Posterior vena cava (tissue), 2 donors: Measurements from ENCODE around the gene SLC25A22. TPM values are rescaled to one million over a fixed set of nuclear protein-coding genes. Genes with fewer than 3 reads are reported as not detected.

Source experiments
- DNase-seq: peaks from one replicate; pipeline ENCODE4 v3.0.0-alpha.2; 2020; ENCODE audit warnings: low spot score
- intact Hi-C, 2 donors: fragments of 100-400 bp; cut with DNase I; formaldehyde crosslinking; loops; one replicate each; pipeline versions ENCODE4 v1.14.1 to v1.14.2; 2022 to 2023
- total RNA-seq, 2 donors: library from RNA; stranded (reverse); fragmentation: NEBNext Ultra II Directional; extraction: Animal tissue kit (Norgen Biotek cat#: 25700); gene quantifications; one replicate each; pipeline ENCODE4 v1.2.1, GENCODE V29; 2021
- donor health status: DM: yes; HTN: yes; CAD: no.
- donor health status: DM: yes; HTN: yes; CAD: no.

Gene SLC25A22
- total RNA-seq, 2 donors from 2014 or later = 10.6 to 11.2 TPM

DNA sequence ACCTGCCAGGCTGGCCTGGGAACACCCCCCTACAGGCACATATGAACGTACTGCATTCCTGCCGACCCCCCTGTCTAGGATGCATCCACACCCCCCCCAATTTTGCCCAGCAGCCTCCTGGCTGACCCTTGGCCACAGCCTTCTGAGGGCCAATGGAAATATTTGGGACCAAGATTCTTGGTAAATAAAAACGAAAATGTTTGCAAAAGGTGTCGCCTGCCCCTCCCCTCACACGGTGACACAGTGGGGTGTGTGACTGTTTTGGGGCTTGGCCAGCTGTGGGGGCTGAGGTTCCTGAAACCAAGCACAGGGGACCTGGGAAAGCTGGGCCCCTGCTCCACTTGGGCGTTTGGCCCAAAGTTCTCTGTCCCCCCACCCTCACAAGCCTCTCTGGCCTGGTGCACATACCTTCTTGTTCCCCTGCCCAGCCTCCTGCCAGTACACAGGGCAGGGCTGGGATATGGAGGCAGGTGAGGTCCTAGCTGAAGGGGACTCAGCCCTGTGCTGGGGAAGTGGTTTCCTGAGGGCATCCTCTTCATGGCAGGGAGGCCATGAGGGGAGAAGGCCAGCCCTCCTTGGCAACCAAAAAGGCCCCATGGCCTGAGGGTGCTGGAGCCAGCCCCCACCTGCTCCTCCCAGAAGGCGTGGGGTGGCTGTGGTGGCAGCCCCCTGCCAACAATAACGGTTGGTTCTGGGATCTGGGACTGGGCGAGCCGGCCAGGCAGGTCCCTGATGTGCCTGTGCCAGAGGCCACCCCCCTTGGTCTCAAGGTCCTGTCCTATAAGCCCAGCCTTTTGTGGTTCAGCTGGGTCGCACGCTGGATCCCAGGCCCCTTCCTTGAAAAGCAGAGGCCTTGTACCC is 27.5 kb upstream of the SLC25A22 start:
- intact Hi-C loops = no loop called here
- DNase-seq = peak; percentile 78

DNA sequence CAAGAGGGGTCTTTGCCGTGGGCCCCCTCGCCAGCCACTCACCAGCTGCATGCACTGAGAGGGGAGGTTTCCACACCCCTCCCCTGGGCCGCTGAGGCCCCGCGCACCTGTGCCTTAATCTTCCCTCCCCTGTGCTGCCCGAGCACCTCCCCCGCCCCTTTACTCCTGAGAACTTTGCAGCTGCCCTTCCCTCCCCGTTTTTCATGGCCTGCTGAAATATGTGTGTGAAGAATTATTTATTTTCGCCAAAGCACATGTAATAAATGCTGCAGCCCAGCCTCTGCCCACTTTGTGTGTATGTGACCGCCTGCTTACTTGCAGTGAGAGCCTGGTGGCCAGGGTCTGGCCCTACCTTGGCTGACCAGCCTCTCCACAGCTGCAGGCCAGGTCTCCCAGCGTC is 26.9 kb upstream of the SLC25A22 start:
- intact Hi-C loops = no loop called here
- DNase-seq = no peak

DNA sequence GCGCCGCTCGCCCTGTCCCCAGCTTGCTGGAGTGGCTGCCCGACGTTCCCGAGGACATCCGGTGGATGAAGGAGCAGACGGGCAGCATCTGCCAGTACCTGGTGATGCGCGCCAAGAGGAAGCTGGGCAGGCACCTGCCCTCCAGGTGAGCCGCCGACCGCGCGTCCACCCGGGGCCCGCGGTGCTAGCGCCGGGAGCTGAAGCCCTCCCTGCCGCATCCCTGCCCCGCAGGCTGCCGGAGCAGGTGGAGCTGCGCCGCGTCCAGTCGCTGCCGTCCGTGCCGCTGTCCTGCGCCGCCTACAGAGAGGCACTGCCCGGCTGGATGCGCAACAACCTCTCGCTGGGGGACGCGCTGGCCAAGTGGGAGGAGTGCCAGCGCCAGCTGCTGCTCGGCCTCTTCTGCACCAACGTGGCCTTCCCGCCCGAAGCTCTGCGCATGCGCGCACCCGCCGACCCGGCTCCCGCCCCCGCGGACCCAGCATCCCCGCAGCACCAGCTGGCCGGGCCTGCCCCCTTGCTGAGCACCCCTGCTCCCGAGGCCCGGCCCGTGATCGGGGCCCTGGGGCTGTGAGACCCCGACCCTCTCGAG is 26.3 kb upstream of the SLC25A22 start:
- DNase-seq = no peak
- intact Hi-C loops = no loop called here

DNA sequence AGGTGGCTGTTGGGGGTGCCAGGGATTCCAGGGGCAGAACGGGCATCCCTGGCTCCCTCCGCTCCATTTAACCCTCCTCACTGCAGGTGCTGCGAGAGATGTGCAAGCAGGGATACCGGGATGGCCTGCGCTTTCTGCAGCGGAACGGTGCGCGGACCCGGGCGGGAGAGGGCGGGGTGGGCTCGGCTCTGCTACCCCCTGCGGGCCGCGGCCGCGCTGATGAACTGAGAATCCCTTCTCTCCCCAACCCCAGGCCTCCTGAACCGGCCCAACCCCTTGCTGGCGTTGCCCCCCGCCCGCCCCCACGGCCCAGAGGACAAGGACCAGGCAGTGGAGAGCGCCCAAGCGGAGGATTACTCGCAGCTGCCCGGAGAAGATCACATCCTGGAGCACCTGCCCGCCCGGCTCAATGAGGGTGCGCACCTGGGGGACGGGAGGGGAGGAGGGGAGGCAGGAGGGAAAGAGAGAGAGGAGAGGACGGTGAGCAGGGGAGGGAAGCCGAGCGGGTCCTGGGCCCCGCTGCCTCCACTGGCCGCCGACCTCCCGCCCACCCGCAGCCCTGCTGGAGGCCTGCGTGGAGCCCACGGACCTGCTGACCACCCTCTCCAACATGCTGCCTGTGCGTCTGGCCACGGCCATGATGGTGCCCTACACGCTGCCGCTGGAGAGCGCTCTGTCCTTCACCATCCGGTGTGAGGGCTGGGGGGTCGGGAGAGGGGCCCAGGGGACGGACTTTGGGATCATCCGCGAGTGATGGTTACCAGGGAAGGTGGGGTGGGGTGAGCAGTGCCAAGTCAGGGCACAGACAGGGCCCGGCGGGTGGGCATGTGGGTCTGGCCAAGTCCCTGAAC is 25.6 kb upstream of the SLC25A22 start:
- intact Hi-C loops = no loop called here
- no peak for DNase-seq

DNA sequence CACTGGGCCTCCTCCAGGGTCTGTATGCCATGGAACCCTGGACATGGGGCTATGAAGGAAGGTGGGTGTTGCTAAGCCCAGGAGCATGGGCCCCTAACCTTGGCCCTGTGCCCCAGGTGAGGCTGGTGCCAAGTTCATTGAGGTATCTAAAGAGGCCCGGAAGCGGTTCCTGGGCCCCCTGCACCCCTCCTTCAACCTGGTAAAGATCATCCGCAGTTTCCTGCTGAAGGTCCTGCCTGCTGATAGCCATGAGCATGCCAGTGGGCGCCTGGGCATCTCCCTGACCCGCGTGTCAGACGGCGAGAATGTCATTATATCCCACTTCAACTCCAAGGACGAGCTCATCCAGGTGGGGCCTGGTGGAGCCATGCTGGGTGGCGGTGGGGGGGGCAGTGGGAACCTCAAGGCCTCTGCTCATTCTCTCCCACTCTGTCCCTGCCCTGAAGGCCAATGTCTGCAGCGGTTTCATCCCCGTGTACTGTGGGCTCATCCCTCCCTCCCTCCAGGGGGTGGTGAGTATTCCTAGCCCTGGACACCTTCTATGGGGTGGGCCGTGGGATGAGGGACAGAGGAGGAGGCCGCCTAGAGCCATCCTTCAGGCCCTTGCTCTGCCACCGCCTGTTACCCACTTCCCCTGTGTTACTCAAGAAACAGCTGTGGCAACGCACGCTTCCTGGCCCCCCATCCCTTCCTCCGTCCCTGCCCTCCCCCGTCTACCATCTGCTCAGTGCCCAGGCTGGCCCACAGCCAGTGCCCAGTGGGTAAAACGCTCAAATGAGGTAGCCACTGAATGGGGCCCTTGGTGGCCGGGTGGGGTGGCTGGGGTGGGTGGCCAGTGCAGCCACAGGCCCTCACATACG is 23.7 kb upstream of the SLC25A22 start:
- DNase-seq = peak; percentile 91
- intact Hi-C loops = no loop called here

DNA sequence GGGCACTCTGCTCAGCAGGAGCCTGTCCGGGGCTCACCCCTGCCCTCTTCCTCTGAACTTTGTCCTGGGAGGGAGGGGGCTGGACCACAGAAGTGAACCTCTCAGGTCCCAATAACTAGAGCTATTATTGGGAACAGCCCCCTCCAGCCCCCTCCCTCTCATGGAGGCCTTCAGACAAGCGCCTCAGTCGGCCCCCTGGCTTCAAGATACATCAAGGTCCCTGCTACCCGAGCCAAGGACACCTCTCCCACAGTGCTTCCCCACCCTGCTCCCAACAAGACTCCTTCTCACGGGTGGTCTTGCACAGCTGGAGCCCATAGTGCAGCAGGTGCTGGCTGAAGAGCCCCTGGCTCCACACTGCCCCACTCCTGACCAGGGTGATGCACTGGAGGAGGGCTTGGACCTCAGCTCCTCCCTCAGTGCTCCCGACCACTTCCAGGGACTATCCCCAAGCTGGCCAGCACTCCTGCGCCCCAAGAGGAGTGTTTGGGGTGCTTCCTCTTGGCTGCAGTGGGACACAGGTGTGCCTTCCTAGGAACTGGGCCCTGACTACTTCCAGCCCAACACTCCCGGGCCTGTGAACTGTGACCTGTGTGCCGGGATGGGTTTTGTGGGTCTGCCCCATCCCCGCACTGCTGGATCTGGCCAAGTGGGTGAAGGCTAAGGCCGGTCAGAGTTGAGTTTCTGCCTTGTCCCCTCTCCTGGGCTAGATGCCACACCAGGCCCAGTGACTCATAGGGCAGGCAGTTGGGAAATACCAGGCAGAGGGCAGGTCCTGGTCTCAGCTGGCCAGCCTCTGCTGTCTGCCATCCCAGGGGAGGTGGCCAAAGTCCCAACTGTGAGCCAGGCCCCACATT is 22.8 kb upstream of the SLC25A22 start:
- DNase-seq = peak; percentile 93
- intact Hi-C loops = no loop called here

DNA sequence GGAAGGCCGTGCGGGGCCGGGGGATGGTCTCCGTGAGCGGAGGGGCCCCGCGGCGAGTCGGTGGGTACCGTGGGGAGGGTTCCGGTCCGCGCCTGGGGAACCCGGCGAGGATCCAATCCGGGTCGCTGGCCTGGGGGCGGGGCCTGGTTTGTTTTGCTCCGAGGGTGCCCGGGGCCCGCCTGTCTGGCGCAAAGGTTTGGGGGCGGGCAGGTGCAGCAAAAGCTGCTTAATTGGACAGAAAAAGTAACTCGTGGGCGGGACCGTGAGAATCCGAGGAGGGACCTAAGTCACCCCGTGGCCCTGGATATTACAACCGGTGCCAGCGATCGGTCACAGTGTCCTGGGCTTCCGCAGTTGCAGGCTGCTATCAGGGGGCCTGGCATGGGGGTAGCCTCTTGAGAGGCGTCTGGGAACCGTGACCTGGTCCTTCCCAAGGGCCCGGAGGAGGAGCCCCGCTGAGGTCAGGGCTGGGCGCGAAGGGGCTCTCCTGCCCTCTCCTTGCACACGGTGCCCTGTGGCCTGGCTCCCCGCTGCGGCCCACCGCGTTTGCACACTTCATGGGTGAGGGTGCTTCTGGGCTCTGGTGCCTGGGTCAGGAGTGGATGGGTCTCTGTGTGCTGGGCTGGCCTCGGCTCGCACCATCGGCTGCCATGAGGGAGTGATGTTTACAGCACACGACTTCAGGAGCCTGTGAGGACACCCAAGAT is 22.0 kb upstream of the SLC25A22 start:
- intact Hi-C loops = loop anchor here in 1 of 2 donors (5.0 kb wide), 1 partner anchor 1007 kb away; no protein-coding TSS in a partner anchor
- peak; percentile 96 for DNase-seq

DNA sequence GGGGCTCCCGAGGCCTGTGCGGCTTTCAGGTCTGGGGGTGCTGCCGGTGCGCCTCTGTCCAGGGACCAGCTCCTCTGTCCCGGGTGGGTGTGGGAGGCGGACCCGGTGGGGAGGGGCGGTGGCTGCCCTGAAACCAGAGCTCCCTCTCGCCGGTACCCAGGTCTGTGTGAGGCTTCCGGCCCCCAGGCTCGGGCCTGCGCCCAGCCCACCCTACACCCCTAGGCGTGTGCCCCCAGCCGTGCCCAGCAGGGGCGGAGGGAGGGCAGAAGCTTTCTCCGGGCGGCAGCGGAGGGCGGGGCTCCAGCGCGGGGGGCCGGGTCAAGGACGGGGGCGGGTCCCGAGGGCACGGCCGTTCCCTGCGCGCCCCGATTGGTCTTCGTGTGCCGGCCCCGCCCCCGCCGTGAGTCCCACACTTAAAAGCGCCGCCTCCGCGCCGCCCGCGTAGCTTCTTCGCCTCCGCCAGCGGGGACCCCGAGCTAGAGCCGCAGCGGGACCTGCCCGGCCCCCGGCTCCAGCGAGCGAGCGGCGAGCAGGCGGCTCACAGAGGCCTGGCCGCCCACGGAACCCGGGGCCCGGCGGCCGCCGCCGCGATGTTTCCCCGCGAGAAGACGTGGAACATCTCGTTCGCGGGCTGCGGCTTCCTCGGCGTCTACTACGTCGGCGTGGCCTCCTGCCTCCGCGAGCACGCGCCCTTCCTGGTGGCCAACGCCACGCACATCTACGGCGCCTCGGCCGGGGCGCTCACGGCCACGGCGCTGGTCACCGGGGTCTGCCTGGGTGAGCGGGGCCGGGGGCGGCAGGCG is 21.2 kb upstream of the SLC25A22 start:
- DNase-seq = peak; percentile 97
- intact Hi-C loops = loop anchor here in 1 of 2 donors (5.0 kb wide), 1 partner anchor 1008 kb away; no protein-coding TSS in a partner anchor

DNA sequence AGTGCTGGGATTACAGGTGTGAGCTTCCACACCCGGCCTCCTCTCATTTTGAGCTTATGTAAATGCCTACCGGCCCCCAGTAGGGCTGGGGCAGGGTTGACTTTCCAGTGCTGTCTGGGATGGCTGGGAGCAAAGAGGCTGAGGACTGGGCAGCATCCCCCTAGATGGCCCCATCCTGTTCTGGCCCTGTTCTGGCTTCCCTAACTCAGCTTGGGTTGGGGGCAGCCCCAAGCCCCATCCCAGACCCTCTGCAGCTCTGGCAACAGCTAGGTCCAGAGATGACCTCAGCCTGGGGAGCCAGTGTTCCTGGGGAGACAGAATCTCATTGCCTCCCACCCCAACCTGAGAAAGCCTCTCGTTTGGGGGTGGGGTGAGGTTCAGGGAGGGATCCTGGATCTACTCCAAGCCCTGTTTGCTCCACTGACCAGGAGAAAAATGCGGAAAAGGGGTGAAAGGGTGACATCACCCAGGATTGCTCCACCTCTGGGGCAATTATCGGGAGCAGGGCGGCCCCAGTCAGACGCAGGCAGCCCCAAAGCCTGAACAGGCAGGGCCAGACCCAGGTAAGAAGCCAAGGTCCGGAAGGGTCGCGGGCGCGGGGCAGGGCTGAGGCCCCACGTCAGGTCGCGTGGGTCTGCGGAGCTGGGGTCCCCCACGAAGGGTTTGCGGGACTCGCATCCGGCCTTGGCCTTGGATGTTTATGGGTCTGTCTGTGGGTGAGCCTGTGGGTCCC is 20.5 kb upstream of the SLC25A22 start, which contains the start of gene PNPLA2:
Gene PNPLA2, plus strand, starts transcription at position 519 of the 733 bp plus-strand sequence. CDS start 805 bp downstream, outside the sequence.
- peak; percentile 85 for DNase-seq
- intact Hi-C loops = loop anchor here in 1 of 2 donors (5.0 kb wide), 1 partner anchor 1009 kb away; no protein-coding TSS in a partner anchor

DNA sequence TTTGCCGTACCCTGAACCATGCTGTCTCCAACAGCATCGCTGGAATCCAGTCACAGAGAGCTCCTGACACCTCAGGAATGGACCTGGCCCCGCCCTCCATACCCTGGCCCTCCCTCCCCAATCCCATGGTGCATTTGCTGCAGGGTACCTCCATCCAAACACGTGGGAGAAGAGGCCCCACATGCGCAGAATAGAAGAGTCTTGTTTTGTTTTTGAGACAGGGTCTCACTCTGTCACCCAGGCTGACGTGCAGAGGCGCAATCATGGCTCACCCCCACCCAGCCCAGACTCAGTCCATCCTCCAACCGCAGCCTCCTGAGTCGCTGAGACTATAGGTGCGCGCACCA is 18.3 kb upstream of the SLC25A22 start:
- intact Hi-C loops = loop anchor here in 1 of 2 donors (5.0 kb wide), 1 partner anchor 1011 kb away; no protein-coding TSS in a partner anchor

DNA sequence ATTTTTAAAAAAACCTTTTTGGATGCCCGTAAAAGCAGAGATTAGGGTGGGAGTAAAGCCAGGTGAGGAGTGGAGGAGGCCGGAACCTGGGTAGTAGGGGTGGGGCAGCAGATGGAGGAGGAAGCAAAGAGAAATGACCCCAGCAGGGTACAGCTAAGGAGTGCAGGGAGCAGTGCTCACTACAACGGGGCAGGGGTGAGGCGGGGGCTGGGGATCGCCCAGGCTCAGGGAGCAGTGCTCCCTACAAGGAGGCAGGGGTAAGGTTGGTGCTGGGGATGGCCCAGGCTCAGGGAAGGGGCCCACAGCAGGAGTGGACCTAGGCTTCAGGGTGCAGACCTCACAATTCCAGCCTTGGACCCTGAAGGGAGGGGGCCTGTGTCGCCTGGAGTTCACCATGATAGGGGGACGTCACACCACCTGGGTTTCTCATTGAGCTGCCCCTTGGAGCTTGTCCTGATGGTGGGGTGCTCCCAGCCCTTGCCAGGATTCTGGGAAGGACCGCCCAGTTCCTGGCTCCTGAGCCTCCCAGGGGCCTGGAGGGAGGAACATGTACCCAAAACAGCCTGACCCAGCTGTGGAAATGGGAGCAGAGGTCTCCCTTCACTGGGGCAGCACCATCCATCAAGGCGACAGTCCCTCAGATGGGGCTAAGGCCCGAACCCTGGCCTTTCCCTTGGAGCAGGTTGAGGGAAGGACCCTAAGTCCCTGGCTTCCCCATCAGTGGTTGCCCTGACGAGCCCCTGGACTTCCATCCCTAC is 17.8 kb upstream of the SLC25A22 start:
- DNase-seq = no peak
- intact Hi-C loops = loop anchor here in 1 of 2 donors (5.0 kb wide), 1 partner anchor 1011 kb away; no protein-coding TSS in a partner anchor

More for the DNA sequence above, 18.3 kb upstream of the SLC25A22 start:
- DNase-seq = no peak

DNA sequence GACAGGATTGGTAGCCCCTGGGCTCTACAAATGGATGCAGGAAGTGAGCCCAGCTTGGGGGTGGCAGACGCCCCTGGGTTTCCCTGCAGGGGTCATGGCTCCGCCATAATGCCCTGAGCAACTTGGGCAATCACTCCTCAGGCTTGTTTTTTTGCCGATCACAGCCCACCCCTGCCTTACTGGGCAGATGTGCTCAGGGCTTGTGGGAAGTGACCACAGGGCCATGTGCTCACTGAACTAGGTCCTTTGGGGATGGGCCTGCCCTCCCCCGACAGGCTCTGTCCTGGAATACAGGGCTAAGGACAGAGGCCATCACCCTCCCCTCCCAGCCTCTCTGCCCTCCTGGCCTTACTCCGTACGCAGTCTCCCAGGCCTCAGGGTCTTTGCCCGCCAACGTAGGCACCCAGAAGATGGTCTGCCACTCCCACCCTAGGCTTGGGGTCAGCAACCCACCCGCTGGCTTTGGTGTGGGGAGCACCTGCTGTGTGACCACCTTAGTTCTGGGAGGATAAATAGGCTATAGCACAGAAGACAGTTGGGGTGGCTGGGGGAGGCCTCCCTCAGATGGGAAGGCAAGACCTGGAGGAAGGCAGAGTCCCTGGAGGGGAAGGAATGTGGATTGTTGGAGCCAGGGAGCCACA is 15.5 kb upstream of the SLC25A22 start:
- intact Hi-C loops = no loop called here
- no peak for DNase-seq

DNA sequence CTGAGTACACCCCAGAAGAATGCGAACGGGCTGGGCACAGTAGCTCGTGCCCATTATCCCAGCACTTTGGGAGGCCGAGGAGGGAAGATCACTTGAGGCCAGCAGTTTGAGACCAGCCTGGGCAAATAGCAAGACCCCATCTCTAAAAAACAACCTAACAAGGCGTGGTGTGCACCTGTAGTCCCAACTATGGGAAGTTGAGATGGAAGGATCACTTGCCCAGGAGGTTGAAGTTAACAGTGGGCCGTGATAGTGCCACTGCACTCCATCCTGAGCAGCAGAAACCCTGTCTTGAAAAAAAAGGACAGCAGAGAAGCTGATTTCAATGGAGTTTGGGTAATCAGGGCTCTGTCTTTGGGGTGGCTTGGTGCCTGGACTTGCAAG is 15.0 kb upstream of the SLC25A22 start:
- intact Hi-C loops = no loop called here

DNA sequence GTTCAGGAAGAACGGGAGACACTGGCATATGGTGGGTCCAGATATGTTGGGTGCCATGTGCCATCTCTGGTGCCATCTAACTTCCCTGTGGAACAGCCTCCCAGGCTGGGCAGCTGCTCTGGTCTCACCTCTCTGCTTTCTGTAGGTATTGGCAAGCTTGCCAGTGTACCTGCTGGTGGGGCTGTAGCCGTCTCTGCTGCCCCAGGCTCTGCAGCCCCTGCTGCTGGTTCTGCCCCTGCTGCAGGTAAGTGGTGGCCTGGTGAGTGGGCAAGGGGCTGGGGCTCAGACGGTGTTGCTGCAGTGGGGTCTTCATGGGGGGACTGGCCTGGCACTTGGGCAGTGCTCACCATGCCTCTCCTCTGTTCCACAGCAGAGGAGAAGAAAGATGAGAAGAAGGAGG is 14.3 kb upstream of the SLC25A22 start:
- DNase-seq = no peak
- intact Hi-C loops = no loop called here

More for the DNA sequence above, 15.0 kb upstream of the SLC25A22 start:
- no peak for DNase-seq
